SK-N-SH (cell line): ENCODE data around the gene DDAH1. TPM values are rescaled to one million over a fixed set of nuclear protein-coding genes. Genes with fewer than 3 reads are reported as not detected.

Experiments used
- CTCF ChIA-PET: fragments of 300-600, 350-600 bp; formaldehyde crosslinking; extraction: SDS; loops from one replicate; lab custom pipeline; 2021; lab: Yijun Ruan, JAX
- POLR2A ChIA-PET: fragments of 350-600 bp; sonication (Branson Sonifier 250); formaldehyde crosslinking; extraction: SDS; loops from one replicate; lab custom pipeline; 2020; ENCODE audit warnings: antibody characterized with exemption, inconsistent platforms; lab: Yijun Ruan, JAX
- DNase-seq: peaks from one replicate; pipeline ENCODE4 v3.0.0; 2012
- H2AFZ ChIP-seq: fragments of 200-600 bp; sonication (generic); 2 replicates; pipeline ENCODE4 v1.8.1; 2016; ENCODE audit warnings: antibody characterized with exemption, mild to moderate bottlenecking, low read depth
- H3F3A ChIP-seq: fragments of 200-600 bp; sonication (generic); replicated peaks from 2 replicates; pipeline ENCODE3; 2016; ENCODE audit warnings: antibody characterized with exemption, mild to moderate bottlenecking; ENCODE audit not compliant: insufficient read depth
- H3K27ac ChIP-seq, 2 experiments: fragments of 200-500 bp in 1 of 2; fragments of 200-600 bp in 1 of 2; sonication (Bioruptor generic) in 1 of 2; sonication (generic), shearing (Covaris generic) in 1 of 2; 2 replicates each; pipeline versions ENCODE4 v1.5.1 to v1.6.1; 2014 to 2016; ENCODE audit warnings: low read depth in 2 of 2, inconsistent platforms in 1 of 2, low read length in 1 of 2, mild to moderate bottlenecking in 1 of 2, mixed read lengths in 1 of 2
- H3K27me3 ChIP-seq: fragments of 200-600 bp; sonication (generic), shearing (Covaris generic); 2 replicates; pipeline ENCODE4 v1.6.1; 2016; ENCODE audit warnings: mixed run types; ENCODE audit not compliant: insufficient read depth
- H3K36me3 ChIP-seq, 2 experiments: fragments of 200-500 bp in 1 of 2; fragments of 200-600 bp in 1 of 2; sonication (Bioruptor generic) in 1 of 2; sonication (generic) in 1 of 2; replicated peaks in 1 of 2; 2 replicates each; pipeline versions ENCODE3 to v1.5.1; 2014 to 2016; ENCODE audit warnings: low read length in 1 of 2, mild to moderate bottlenecking in 1 of 2; ENCODE audit not compliant: insufficient read depth in 2 of 2, control insufficient read depth in 1 of 2
- H3K4me1 ChIP-seq, 2 experiments: fragments of 200-500 bp in 1 of 2; fragments of 200-600 bp in 1 of 2; sonication (Bioruptor generic) in 1 of 2; sonication (generic), shearing (Covaris generic) in 1 of 2; 2 replicates each; pipeline versions ENCODE4 v1.5.1 to v1.6.1; 2014 to 2016; ENCODE audit warnings: low read depth in 1 of 2, low read length in 1 of 2, mixed run types in 1 of 2; ENCODE audit not compliant: insufficient read depth in 2 of 2, control insufficient read depth in 1 of 2
- H3K4me2 ChIP-seq: fragments of 200-600 bp; sonication (generic), shearing (Covaris generic); 2 replicates; pipeline ENCODE4 v1.6.1; 2017; ENCODE audit warnings: mixed run types
- H3K4me3 ChIP-seq, 2 experiments: fragments of 200-500 bp in 1 of 2; fragments of 200-600 bp in 1 of 2; sonication (Bioruptor generic) in 1 of 2; sonication (generic), shearing (Covaris generic) in 1 of 2; 2 replicates each; pipeline versions ENCODE4 v1.5.1 to v1.8.1; 2014 to 2016; ENCODE audit warnings: low read depth in 2 of 2, inconsistent platforms in 1 of 2, low read length in 1 of 2, mild to moderate bottlenecking in 1 of 2, mixed read lengths in 1 of 2, moderate library complexity in 1 of 2
- H3K79me2 ChIP-seq: fragments of 200-600 bp; sonication (generic); 2 replicates; pipeline ENCODE4 v1.8.1; 2017; ENCODE audit warnings: mild to moderate bottlenecking; ENCODE audit not compliant: insufficient read depth
- H3K9ac ChIP-seq: fragments of 200-600 bp; sonication (generic); 2 replicates; pipeline ENCODE4 v1.6.1; 2017; ENCODE audit warnings: mixed run types
- H3K9me2 ChIP-seq: fragments of 200-600 bp; sonication (generic); 2 replicates; pipeline ENCODE4 v1.6.1; 2017; ENCODE audit warnings: mixed run types
- H3K9me3 ChIP-seq: fragments of 200-600 bp; sonication (generic); 2 replicates; pipeline ENCODE4 v1.6.1; 2017; ENCODE audit warnings: mixed run types, mild to moderate bottlenecking, moderate library complexity
- H4K20me1 ChIP-seq: fragments of 200-600 bp; sonication (generic); 2 replicates; pipeline ENCODE4 v1.6.1; 2017; ENCODE audit warnings: mild to moderate bottlenecking, mixed run types; ENCODE audit not compliant: insufficient read depth
- ELF1 ChIP-seq: IDR thresholded peaks from 2 replicates; pipeline ENCODE4 v1.4.0; 2012
- EP300 ChIP-seq, 2 experiments: IDR thresholded peaks; 2 replicates each; pipeline versions ENCODE4 v1.4.0 to v1.6.1; 2012; ENCODE audit warnings: borderline replicate concordance in 1 of 2, low read depth in 1 of 2, low read length in 1 of 2
- EZH2phosphoT487 ChIP-seq: fragments of 200-600 bp; sonication (generic); IDR thresholded peaks from 2 replicates; pipeline ENCODE4 v1.6.1; 2017; ENCODE audit warnings: low read depth, mixed run types, mild to moderate bottlenecking, antibody characterized with exemption, moderate library complexity, borderline replicate concordance
- FOXJ3 ChIP-seq: sonication (generic); formaldehyde crosslinking; IDR thresholded peaks from 2 replicates; pipeline ENCODE4 v1.5.1; 2020; ENCODE audit warnings: mild to moderate bottlenecking, missing genetic modification reagents
- FOXM1 ChIP-seq: IDR thresholded peaks from 2 replicates; pipeline ENCODE4 v1.4.0; 2012; ENCODE audit warnings: low read depth, mild to moderate bottlenecking
- JUND ChIP-seq: IDR thresholded peaks from 2 replicates; pipeline ENCODE4 v1.4.0; 2012
- MXI1 ChIP-seq: IDR thresholded peaks from 2 replicates; pipeline ENCODE4 v1.6.1; 2012; ENCODE audit warnings: mild to moderate bottlenecking, low read depth, low read length, improper control_type of control experiment
- NFIC ChIP-seq: IDR thresholded peaks from 2 replicates; pipeline ENCODE4 v1.4.0; 2012; ENCODE audit warnings: borderline replicate concordance
- POLR2AphosphoS5 ChIP-seq: IDR thresholded peaks from 2 replicates; pipeline ENCODE4 v1.6.1; 2012; ENCODE audit warnings: low read depth, low read length
- RAD21 ChIP-seq: IDR thresholded peaks from 2 replicates; pipeline ENCODE4 v1.6.1; 2012; ENCODE audit warnings: mild to moderate bottlenecking, low read length
- RCOR1 ChIP-seq: fragments of 150-350 bp; IDR thresholded peaks from 2 replicates; pipeline ENCODE4 v1.6.1; 2017; ENCODE audit warnings: antibody characterized with exemption, low read length
- RXRA ChIP-seq: IDR thresholded peaks from 2 replicates; pipeline ENCODE4 v1.4.0; 2012; ENCODE audit warnings: low read depth, mild to moderate bottlenecking, borderline replicate concordance
- SIN3A ChIP-seq: IDR thresholded peaks from 2 replicates; pipeline ENCODE4 v1.6.1; 2012; ENCODE audit warnings: low read depth, mild to moderate bottlenecking, low read length, moderate library complexity, borderline replicate concordance
- SMC3 ChIP-seq: IDR thresholded peaks from 2 replicates; pipeline ENCODE4 v1.6.1; 2012; ENCODE audit warnings: low read depth, low read length, improper control_type of control experiment
- TAF1 ChIP-seq: IDR thresholded peaks from 2 replicates; pipeline ENCODE4 v1.6.1; 2012; ENCODE audit warnings: low read depth, mild to moderate bottlenecking, low read length, moderate library complexity, borderline replicate concordance
- TCF12 ChIP-seq: IDR thresholded peaks from 2 replicates; pipeline ENCODE4 v1.4.0; 2012
- TEAD4 ChIP-seq: IDR thresholded peaks from 2 replicates; pipeline ENCODE4 v1.4.0; 2012; ENCODE audit warnings: mild to moderate bottlenecking, borderline replicate concordance; ENCODE audit not compliant: insufficient read depth
- YY1 ChIP-seq: IDR thresholded peaks from 2 replicates; pipeline ENCODE4 v1.4.0; 2012; ENCODE audit warnings: low read depth, mild to moderate bottlenecking
- WGBS: methylation state at CpG from one replicate; pipeline ENCODE4 v1.1.6; 2017; ENCODE audit warnings: low lambda C conversion rate; 5-methylcytosine and 5-hydroxymethylcytosine counted together
- polyA plus RNA-seq, 3 experiments: library from polyadenylated mRNA; depleted of rRNA; stranded (reverse); fragments of >200 nt; gene quantifications; 2 replicates each; pipeline ENCODE4 v1.2.3, GENCODE V29; 2012
- TF ChIP-seq, protein P1 (sequence below): fragments of 150-350 bp; IDR thresholded peaks from 2 replicates; pipeline ENCODE4 v1.6.1; 2017; ENCODE audit warnings: antibody characterized with exemption, low read length, low read depth, borderline replicate concordance
- TF ChIP-seq, protein P2 (sequence below): fragments of 200-600 bp; sonication (generic); IDR thresholded peaks from 2 replicates; pipeline ENCODE4 v1.6.1; 2017; ENCODE audit warnings: antibody characterized with exemption, mild to moderate bottlenecking, moderate library complexity
- TF ChIP-seq, protein P3 (sequence below): IDR thresholded peaks from 2 replicates; pipeline ENCODE4 v1.4.0; 2012; ENCODE audit warnings: low read depth
- TF ChIP-seq, protein P4 (sequence below): IDR thresholded peaks from 2 replicates; pipeline ENCODE4 v1.4.0; 2012; ENCODE audit warnings: low read depth, borderline replicate concordance
- TF ChIP-seq, protein P5 (sequence below): IDR thresholded peaks from 2 replicates; pipeline ENCODE4 v1.4.0; 2012; ENCODE audit warnings: low read depth, borderline replicate concordance
- TF ChIP-seq, protein P6 (sequence below): fragments of 150-350 bp; IDR thresholded peaks from 2 replicates; pipeline ENCODE4 v1.6.1; 2016; ENCODE audit warnings: mild to moderate bottlenecking, low read depth, low read length

Gene DDAH1
- polyA plus RNA-seq, 1 of the 3 experiments (the other 2 are of a cell fraction): 64.3 TPM

DNA sequence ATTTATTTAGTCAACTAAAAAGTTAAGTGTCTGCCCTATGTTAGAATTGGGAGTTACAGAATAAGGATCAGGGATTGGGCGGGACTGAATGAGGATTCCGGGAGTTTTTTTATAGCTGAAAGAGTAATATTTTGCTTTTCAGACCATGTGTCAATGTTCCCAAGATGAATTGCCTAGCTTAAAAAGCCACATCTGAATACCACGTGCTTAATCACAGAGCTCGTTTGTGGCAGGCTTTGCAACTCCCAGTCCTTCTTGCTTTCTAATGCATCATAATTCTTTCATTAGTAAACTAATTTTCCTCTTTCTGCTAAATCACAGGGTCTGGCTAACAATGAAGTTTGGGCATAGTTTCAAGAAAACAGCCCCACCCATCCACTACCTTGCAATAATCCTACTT is 184.3 kb downstream of the DDAH1 start (continued):
- TF ChIP-seq FOXM1: no peak
- TF ChIP-seq RXRA: no peak
- TF ChIP-seq RAD21: no peak
- TF ChIP-seq, protein P1, sequence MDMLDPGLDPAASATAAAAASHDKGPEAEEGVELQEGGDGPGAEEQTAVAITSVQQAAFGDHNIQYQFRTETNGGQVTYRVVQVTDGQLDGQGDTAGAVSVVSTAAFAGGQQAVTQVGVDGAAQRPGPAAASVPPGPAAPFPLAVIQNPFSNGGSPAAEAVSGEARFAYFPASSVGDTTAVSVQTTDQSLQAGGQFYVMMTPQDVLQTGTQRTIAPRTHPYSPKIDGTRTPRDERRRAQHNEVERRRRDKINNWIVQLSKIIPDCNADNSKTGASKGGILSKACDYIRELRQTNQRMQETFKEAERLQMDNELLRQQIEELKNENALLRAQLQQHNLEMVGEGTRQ: no peak
- TF ChIP-seq, protein P2, sequence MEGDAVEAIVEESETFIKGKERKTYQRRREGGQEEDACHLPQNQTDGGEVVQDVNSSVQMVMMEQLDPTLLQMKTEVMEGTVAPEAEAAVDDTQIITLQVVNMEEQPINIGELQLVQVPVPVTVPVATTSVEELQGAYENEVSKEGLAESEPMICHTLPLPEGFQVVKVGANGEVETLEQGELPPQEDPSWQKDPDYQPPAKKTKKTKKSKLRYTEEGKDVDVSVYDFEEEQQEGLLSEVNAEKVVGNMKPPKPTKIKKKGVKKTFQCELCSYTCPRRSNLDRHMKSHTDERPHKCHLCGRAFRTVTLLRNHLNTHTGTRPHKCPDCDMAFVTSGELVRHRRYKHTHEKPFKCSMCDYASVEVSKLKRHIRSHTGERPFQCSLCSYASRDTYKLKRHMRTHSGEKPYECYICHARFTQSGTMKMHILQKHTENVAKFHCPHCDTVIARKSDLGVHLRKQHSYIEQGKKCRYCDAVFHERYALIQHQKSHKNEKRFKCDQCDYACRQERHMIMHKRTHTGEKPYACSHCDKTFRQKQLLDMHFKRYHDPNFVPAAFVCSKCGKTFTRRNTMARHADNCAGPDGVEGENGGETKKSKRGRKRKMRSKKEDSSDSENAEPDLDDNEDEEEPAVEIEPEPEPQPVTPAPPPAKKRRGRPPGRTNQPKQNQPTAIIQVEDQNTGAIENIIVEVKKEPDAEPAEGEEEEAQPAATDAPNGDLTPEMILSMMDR: no peak
- TF ChIP-seq TAF1: no peak
- no peak for TF ChIP-seq EP300 (IDR thresholded peaks at IDR 0.05; ENCODE audit: borderline replicate concordance in 1 of 2, low read depth in 1 of 2, low read length in 1 of 2)
- no peak for TF ChIP-seq POLR2AphosphoS5
- no peak for TF ChIP-seq FOXJ3
- no peak for TF ChIP-seq NFIC
- no peak for TF ChIP-seq TCF12

DNA sequence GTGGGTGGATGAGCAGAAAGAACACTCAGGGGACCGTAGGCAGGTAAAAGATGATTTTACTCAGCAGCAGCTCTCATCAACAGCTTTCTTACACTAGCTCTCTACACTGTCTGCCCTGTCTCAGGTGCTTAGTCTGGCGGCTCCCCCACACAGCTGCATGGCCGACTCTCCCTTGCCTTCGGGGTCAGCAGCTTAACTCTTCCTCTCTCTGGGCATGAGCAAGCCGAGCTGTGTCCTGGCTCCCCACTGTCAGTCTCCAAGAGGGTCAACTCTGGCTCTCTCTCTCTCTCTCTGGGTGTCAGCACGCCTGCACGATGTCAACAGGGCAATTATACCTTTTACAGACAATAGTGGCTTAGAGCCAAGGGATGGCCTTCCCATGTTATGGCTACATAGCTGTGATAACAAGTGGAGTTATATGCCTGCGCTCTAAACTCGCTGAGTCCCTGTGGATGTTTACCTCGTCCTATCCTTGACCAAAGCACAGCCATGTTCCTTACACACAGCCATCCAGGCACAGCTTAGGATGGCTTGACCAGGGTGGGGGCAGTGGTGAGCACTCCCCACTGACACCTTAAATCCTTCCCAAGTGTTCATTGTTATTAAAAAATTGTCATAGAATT is 185.4 kb downstream of the DDAH1 start:
- Histone ChIP-seq H3K27ac (peak overlapping the region; percentile 29 to 91; a peak in 3 of 4 replicates), H3K36me3 (peaks cover 0 to 4% of the 10 kb centered on the region in 2 experiments), H3K9me2 (no peaks in the 10 kb centered on the region), H3K9me3 (no peaks in the 10 kb centered on the region), H3K27me3 (no peaks in the 10 kb centered on the region), H3K79me2 (peaks cover 17% of the 10 kb centered on the region), H3K4me3 (peak overlapping the region in 1 of 2 experiments; percentile 49; a peak in 2 of 4 replicates), H3K4me1 (peaks cover 16 to 22% of the 10 kb centered on the region in 2 experiments), H4K20me1 (peaks cover 6% of the 10 kb centered on the region), H2AFZ (peak overlapping the region; percentile 47), H3K9ac (peak overlapping the region; percentile 63; the same call in 1 of the 2 replicates), H3F3A (peaks cover 32% of the 10 kb centered on the region), H3K4me2 (peak overlapping the region; percentile 76)
- WGBS: 68% methylated on average over 9 of the region's 10 CpGs
- CTCF ChIA-PET: interaction anchor here (1.9 kb wide), 1 partner anchor 29 kb away, joined by 6 read pairs; no protein-coding TSS in a partner anchor
- no peak for DNase-seq
- POLR2A ChIA-PET: no interaction called here
- TF ChIP-seq MXI1 (no peak), EZH2phosphoT487 (no peak), NFIC (no peak), ELF1 (no peak), TAF1 (no peak), POLR2AphosphoS5 (no peak), SIN3A (no peak), FOXJ3 (no peak), FOXM1 (no peak), SMC3 (no peak), RCOR1 (no peak), JUND (no peak), TEAD4 (no peak), YY1 (no peak)
- TF ChIP-seq, protein P3, sequence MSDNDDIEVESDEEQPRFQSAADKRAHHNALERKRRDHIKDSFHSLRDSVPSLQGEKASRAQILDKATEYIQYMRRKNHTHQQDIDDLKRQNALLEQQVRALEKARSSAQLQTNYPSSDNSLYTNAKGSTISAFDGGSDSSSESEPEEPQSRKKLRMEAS: no peak
- TF ChIP-seq, protein P4, sequence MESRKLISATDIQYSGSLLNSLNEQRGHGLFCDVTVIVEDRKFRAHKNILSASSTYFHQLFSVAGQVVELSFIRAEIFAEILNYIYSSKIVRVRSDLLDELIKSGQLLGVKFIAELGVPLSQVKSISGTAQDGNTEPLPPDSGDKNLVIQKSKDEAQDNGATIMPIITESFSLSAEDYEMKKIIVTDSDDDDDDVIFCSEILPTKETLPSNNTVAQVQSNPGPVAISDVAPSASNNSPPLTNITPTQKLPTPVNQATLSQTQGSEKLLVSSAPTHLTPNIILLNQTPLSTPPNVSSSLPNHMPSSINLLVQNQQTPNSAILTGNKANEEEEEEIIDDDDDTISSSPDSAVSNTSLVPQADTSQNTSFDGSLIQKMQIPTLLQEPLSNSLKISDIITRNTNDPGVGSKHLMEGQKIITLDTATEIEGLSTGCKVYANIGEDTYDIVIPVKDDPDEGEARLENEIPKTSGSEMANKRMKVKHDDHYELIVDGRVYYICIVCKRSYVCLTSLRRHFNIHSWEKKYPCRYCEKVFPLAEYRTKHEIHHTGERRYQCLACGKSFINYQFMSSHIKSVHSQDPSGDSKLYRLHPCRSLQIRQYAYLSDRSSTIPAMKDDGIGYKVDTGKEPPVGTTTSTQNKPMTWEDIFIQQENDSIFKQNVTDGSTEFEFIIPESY: no peak
- TF ChIP-seq, protein P5, sequence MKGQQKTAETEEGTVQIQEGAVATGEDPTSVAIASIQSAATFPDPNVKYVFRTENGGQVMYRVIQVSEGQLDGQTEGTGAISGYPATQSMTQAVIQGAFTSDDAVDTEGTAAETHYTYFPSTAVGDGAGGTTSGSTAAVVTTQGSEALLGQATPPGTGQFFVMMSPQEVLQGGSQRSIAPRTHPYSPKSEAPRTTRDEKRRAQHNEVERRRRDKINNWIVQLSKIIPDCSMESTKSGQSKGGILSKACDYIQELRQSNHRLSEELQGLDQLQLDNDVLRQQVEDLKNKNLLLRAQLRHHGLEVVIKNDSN: no peak
- TF ChIP-seq, protein P6, sequence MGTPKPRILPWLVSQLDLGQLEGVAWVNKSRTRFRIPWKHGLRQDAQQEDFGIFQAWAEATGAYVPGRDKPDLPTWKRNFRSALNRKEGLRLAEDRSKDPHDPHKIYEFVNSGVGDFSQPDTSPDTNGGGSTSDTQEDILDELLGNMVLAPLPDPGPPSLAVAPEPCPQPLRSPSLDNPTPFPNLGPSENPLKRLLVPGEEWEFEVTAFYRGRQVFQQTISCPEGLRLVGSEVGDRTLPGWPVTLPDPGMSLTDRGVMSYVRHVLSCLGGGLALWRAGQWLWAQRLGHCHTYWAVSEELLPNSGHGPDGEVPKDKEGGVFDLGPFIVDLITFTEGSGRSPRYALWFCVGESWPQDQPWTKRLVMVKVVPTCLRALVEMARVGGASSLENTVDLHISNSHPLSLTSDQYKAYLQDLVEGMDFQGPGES: no peak
